A172 (cell line): Measurements from ENCODE around the gene SART1. TPM values are rescaled to one million over a fixed set of nuclear protein-coding genes. Genes with fewer than 3 reads are reported as not detected.
"Not testable (repeated sequence)": the region's sequence is repeated elsewhere in the genome, so short reads cannot be mapped to it uniquely, and the experiment has no call there.

Experiments
- DNase-seq: peaks from one replicate; pipeline ENCODE4 v3.0.0-alpha.2; 2015; ENCODE audit warnings: low spot score
- total RNA-seq: library from RNA; depleted of rRNA; stranded (reverse); fragments of >200 nt; shearing (Covaris generic); gene quantifications from 2 replicates; pipeline ENCODE4 v1.2.3, GENCODE V29; 2014

SART1 gene
- total RNA-seq, 1 experiment from 2014 or later: 35.8 TPM

- DNase-seq: no peak
Measured at GRCh38 chr11:65934014-65934413, 27.5 kb upstream of the SART1 start.

- DNase-seq: no peak
Measured at GRCh38 chr11:65937766-65938165, 23.8 kb upstream of the SART1 start.

- DNase-seq: no peak
Measured at GRCh38 chr11:65941720-65942310, 19.7 kb upstream of the SART1 start.

- no peak for DNase-seq
Measured at GRCh38 chr11:65942531-65942930, 19.0 kb upstream of the SART1 start.

- DNase-seq: no peak
Measured at GRCh38 chr11:65944191-65944590, 17.3 kb upstream of the SART1 start.

- DNase-seq: no peak
Measured at GRCh38 chr11:65944767-65945166, 16.8 kb upstream of the SART1 start.

GRCh38 chr11:65945430-65945911 lies 16.1 kb upstream of the SART1 start, which contains the start of gene TSGA10IP:
Gene TSGA10IP (plus strand): TSS chr11:65945480. CDS start chr11:65945676, 196 bp downstream.
- DNase-seq: no peak

- no peak for DNase-seq
Measured at GRCh38 chr11:65945941-65946558, 15.5 kb upstream of the SART1 start.

- DNase-seq: no peak
Measured at GRCh38 chr11:65946655-65947054, 14.9 kb upstream of the SART1 start.

- DNase-seq: no peak
Measured at GRCh38 chr11:65947133-65947532, 14.4 kb upstream of the SART1 start.

- DNase-seq: no peak
Measured at GRCh38 chr11:65947603-65948125, 13.9 kb upstream of the SART1 start.

- not testable (repeated sequence) for DNase-seq
Measured at GRCh38 chr11:65950711-65951110, 10.8 kb upstream of the SART1 start.

- DNase-seq: not testable (repeated sequence)
Measured at GRCh38 chr11:65951641-65952040, 9.9 kb upstream of the SART1 start.

GRCh38 chr11:65952052-65952521 lies 9.4 kb upstream of the SART1 start:
- no peak for DNase-seq

GRCh38 chr11:65953471-65953870 lies 8.1 kb upstream of the SART1 start:
- DNase-seq: no peak

GRCh38 chr11:65954771-65955170 lies 6.8 kb upstream of the SART1 start:
- no peak for DNase-seq

- DNase-seq: no peak
Measured at GRCh38 chr11:65958291-65958690, 3.2 kb upstream of the SART1 start.

GRCh38 chr11:65958774-65959420 lies 2.6 kb upstream of the SART1 start:
- DNase-seq: no peak

GRCh38 chr11:65960824-65961266 lies 689 bp upstream of the SART1 start:
- no peak for DNase-seq

GRCh38 chr11:65962141-65962564 lies 619 bp downstream of the SART1 start:
- no peak for DNase-seq

GRCh38 chr11:65964906-65965305 lies 3.4 kb downstream of the SART1 start:
- DNase-seq: no peak

- DNase-seq: no peak
Measured at GRCh38 chr11:65965986-65966762, 4.6 kb downstream of the SART1 start.
